A673 (cell line): ENCODE measurements around the gene KAT7. TPM values are rescaled to one million over a fixed set of nuclear protein-coding genes. Genes with fewer than 3 reads are reported as not detected.

Source experiments
- BruUV-seq: library from RNA; stranded (reverse); fragments of 400-500 nt; replicated peaks from 2 replicates; lab custom pipeline; 2021; lab: Mats Ljungman, UMichigan
- CTCF ChIA-PET: fragments of 300-600 bp; sonication (Branson Sonifier 250); formaldehyde crosslinking; loops from one replicate; lab custom pipeline; 2022; ENCODE audit warnings: antibody characterized with exemption; lab: Charles Lee
- POLR2A ChIA-PET: fragments of 300-600 bp; sonication (Branson Sonifier 250); formaldehyde crosslinking; loops from one replicate; lab custom pipeline; 2022; ENCODE audit warnings: antibody characterized with exemption; ENCODE audit not compliant: low non-redundant PET; lab: Charles Lee
- DNase-seq: peaks from one replicate; pipeline ENCODE4 v3.0.0-alpha.2; 2015; ENCODE audit warnings: low spot score
- H3K27ac ChIP-seq: fragments of 200-600 bp; sonication (generic); 2 replicates; pipeline ENCODE4 v1.5.1; 2016; ENCODE audit warnings: mixed run types, low read depth, mild to moderate bottlenecking, mixed read lengths, antibody characterized with exemption, low read length; ENCODE audit not compliant: poor library complexity, severe bottlenecking
- H3K27me3 ChIP-seq: fragments of 200-600 bp; sonication (generic); replicated peaks from 2 replicates; pipeline ENCODE4 v1.6.1; 2017; ENCODE audit warnings: mixed run types, low read depth, mild to moderate bottlenecking, mixed read lengths, antibody characterized with exemption, low read length; ENCODE audit not compliant: insufficient read depth, poor library complexity
- H3K36me3 ChIP-seq: fragments of 200-600 bp; sonication (generic); 2 replicates; pipeline ENCODE4 v1.6.1; 2016; ENCODE audit warnings: mixed run types, mild to moderate bottlenecking, mixed read lengths, antibody characterized with exemption, low read length; ENCODE audit not compliant: insufficient read depth, poor library complexity, severe bottlenecking
- H3K4me1 ChIP-seq: fragments of 200-600 bp; sonication (generic); 2 replicates; pipeline ENCODE4 v1.6.1; 2017; ENCODE audit warnings: mixed run types, mild to moderate bottlenecking, mixed read lengths, antibody characterized with exemption, low read length; ENCODE audit not compliant: insufficient read depth, poor library complexity, severe bottlenecking
- H3K4me3 ChIP-seq: fragments of 200-600 bp; sonication (generic); 2 replicates; pipeline ENCODE4 v1.5.1; 2016; ENCODE audit warnings: low read depth, mixed run types, mild to moderate bottlenecking, mixed read lengths, low read length; ENCODE audit not compliant: poor library complexity, severe bottlenecking
- H3K9me3 ChIP-seq: fragments of 200-600 bp; sonication (generic); 2 replicates; pipeline ENCODE4 v1.6.1; 2016; ENCODE audit warnings: mixed run types, low read depth, mild to moderate bottlenecking, mixed read lengths, antibody characterized with exemption, low read length; ENCODE audit not compliant: poor library complexity, severe bottlenecking
- CTCF ChIP-seq: fragments of 300-800, 200-600 bp; sonication (generic); conservative IDR thresholded peaks from 2 replicates; pipeline ENCODE4 v1.5.1; 2017; ENCODE audit warnings: low read depth, mild to moderate bottlenecking, antibody characterized with exemption, low read length, moderate library complexity, mixed read lengths
- EZH2 ChIP-seq: fragments of 200-600 bp; sonication (generic); IDR thresholded peaks from 2 replicates; pipeline ENCODE4 v1.6.1; 2017; ENCODE audit warnings: borderline replicate concordance, low read depth, mild to moderate bottlenecking, mixed read lengths, antibody characterized with exemption, low read length; ENCODE audit not compliant: poor library complexity, severe bottlenecking
- intact Hi-C: fragments of 100-400 bp; cut with micrococcal nuclease; formaldehyde crosslinking; loops from one replicate; pipeline ENCODE4 v1.10.0; 2022; ENCODE audit not compliant: unreplicated experiment
- total RNA-seq: library from RNA; stranded (reverse); gene quantifications from 2 replicates; pipeline ENCODE4 v1.2.3, GENCODE V29; 2021

The KAT7 gene
- total RNA-seq, 1 experiment from 2014 or later = 94.0 TPM

DNA sequence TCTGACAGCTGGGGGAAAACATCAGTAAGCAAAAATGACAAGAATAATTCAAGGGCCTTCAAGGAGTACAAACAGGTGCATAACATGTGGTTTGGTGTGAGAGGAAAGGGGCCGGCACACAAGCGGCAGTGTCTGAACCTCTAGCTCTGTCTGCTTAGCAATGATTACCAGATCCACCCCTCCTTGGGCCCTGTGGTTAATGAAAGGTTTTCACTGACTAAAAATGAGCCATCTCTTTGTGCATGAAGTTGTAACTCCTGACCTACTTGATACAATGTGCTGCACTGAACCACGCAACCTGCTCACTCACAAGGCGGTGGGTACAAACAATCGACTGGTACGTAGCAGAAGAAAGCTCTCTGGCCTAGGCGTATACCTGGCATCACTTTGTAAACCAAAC is 39.7 kb upstream of the KAT7 start:
- no peaks in the 10 kb centered on the region for H3K36me3 ChIP-seq
- H3K9me3 ChIP-seq = no peaks in the 10 kb centered on the region
- no peaks in the 10 kb centered on the region for H3K27me3 ChIP-seq
- H3K4me3 ChIP-seq = no peak overlapping the region
- ChIA-PET CTCF (no interaction called here), POLR2A (no interaction called here)
- intact Hi-C loops = no loop called here
- no peaks in the 10 kb centered on the region for H3K4me1 ChIP-seq
- H3K27ac ChIP-seq = no peak overlapping the region
- BruUV-seq = no TSS peak
- TF ChIP-seq EZH2 = no peak
- no peak for TF ChIP-seq CTCF
- DNase-seq = no peak

DNA sequence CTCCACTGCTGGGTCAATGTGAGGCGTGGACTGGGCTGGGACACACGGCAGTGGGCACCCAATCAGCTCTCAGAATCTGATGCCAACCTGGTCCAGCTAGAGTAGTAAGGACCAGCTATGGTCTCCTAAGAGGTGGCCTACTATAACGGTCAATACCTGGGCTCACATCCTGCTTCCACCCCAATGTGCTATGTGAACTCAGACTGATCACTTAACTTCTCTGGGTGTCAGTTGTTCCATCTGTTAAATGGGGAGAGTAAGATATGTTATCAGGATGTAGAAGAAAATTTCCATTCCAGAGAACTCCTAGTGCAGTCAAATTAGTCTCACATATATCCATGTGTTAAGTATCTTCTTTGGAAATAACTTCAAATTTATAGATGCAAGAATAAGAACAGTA is 38.8 kb upstream of the KAT7 start:
- TF ChIP-seq EZH2 = no peak
- CTCF ChIA-PET = no interaction called here
- intact Hi-C loops = no loop called here
- no peaks in the 10 kb centered on the region for H3K4me1 ChIP-seq
- no peak overlapping the region for H3K4me3 ChIP-seq
- no TSS peak for BruUV-seq
- H3K36me3 ChIP-seq = no peaks in the 10 kb centered on the region
- H3K9me3 ChIP-seq = no peaks in the 10 kb centered on the region
- H3K27me3 ChIP-seq = no peaks in the 10 kb centered on the region
- POLR2A ChIA-PET = no interaction called here
- no peak for DNase-seq
- H3K27ac ChIP-seq = no peak overlapping the region

DNA sequence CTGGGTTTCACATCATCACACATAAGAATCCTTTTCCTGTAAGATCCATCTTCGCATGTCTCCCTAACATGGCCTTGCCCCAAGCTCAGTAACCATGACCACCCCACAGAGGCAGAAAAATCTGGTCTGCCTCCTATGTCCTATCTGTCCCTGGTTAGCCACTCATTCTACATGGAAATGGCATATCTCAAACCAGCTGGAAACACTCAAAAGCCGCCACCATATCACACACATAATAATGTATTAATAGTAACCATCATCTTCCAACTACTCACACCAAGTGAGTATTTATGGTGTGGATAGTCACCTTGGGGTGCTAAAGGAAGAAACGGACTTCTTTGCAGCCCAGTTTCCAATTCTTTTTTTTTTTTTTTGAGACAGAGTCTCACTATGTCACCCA is 36.0 kb upstream of the KAT7 start:
- H3K27me3 ChIP-seq = no peaks in the 10 kb centered on the region
- TF ChIP-seq EZH2 = no peak
- BruUV-seq = no TSS peak
- no peak for DNase-seq
- no peak overlapping the region for H3K27ac ChIP-seq
- POLR2A ChIA-PET = interaction anchor here (0.7 kb wide), 1 partner anchor 37 kb away, joined by 4 read pairs; no protein-coding TSS in a partner anchor
- no peak overlapping the region for H3K4me3 ChIP-seq
- H3K9me3 ChIP-seq = no peaks in the 10 kb centered on the region
- no peaks in the 10 kb centered on the region for H3K4me1 ChIP-seq
- CTCF ChIA-PET = no interaction called here
- no peaks in the 10 kb centered on the region for H3K36me3 ChIP-seq
- intact Hi-C loops = no loop called here

GRCh38 chr17:49753959-49754391 is 34.5 kb upstream of the KAT7 start:
- TF ChIP-seq CTCF (no peak), EZH2 (no peak)
- Histone ChIP-seq H3K4me1 (no peaks in the 10 kb centered on the region), H3K27me3 (no peaks in the 10 kb centered on the region), H3K4me3 (no peak overlapping the region), H3K36me3 (no peaks in the 10 kb centered on the region), H3K27ac (no peak overlapping the region), H3K9me3 (no peaks in the 10 kb centered on the region)
- intact Hi-C loops = no loop called here
- CTCF ChIA-PET = no interaction called here
- no peak for DNase-seq
- BruUV-seq = no TSS peak
- POLR2A ChIA-PET = no interaction called here
